Natural killer cell (primary cell): Measurements from ENCODE around the gene ITGB4. TPM values are rescaled to one million over a fixed set of nuclear protein-coding genes. Genes with fewer than 3 reads are reported as not detected.
A peak's percentile ranks its signal among the peaks of the same experiment; 100 is the strongest.

Experiments used
- ATAC-seq, 3 donors: fragments of 150-1000 bp in 2 of 3; fragments of 200-7000 bp in 1 of 3; cut with Tn5 transposase; 1 replicate in 1 of 3; 2 replicates in 2 of 3; pipeline ENCODE4 v1.10.0; 2021; ENCODE audit warnings: mild to moderate bottlenecking in 2 of 3, moderate library complexity in 2 of 3
- DNase-seq, 2 donors: peaks; one replicate each; pipeline versions ENCODE4 v3.0.0 to v3.0.0-alpha.2; 2013 to 2021; ENCODE audit warnings: mixed read lengths in 1 of 2
- H3K27ac ChIP-seq: one replicate; pipeline ENCODE4 v1.5.1; 2013; ENCODE audit warnings: mild to moderate bottlenecking, low read length
- H3K27me3 ChIP-seq: one replicate; pipeline ENCODE4 v1.6.1; 2013; ENCODE audit warnings: low read length; ENCODE audit not compliant: control insufficient read depth, insufficient read depth
- H3K36me3 ChIP-seq: one replicate; pipeline ENCODE4 v1.6.1; 2013; ENCODE audit warnings: low read length; ENCODE audit not compliant: control insufficient read depth, insufficient read depth
- H3K4me1 ChIP-seq: one replicate; pipeline ENCODE4 v1.6.1; 2013; ENCODE audit warnings: low read length; ENCODE audit not compliant: control insufficient read depth, insufficient read depth
- H3K4me3 ChIP-seq: one replicate; pipeline ENCODE4 v1.5.1; 2013; ENCODE audit warnings: low read length
- H3K9me3 ChIP-seq: one replicate; pipeline ENCODE4 v1.6.1; 2013; ENCODE audit warnings: low read length; ENCODE audit not compliant: control insufficient read depth, insufficient read depth
- H3K27ac Mint-ChIP-seq, 2 donors: one replicate each; pipeline ENCODE4 v1.8.0; 2022; ENCODE audit warnings: mild to moderate bottlenecking in 2 of 2, mixed read lengths in 2 of 2, moderate library complexity in 1 of 2
- H3K27me3 Mint-ChIP-seq, 2 donors: one replicate each; pipeline ENCODE4 v1.8.0; 2022; ENCODE audit warnings: low read depth in 2 of 2, mixed read lengths in 2 of 2
- H3K36me3 Mint-ChIP-seq: one replicate; pipeline ENCODE4 v1.8.0; 2022; ENCODE audit warnings: mixed read lengths
- H3K4me1 Mint-ChIP-seq, 2 donors: one replicate each; pipeline ENCODE4 v1.8.0; 2022; ENCODE audit warnings: mixed read lengths in 2 of 2
- H3K4me3 Mint-ChIP-seq: one replicate; pipeline ENCODE4 v1.8.0; 2022; ENCODE audit warnings: mild to moderate bottlenecking, moderate library complexity, mixed read lengths
- H3K9me3 Mint-ChIP-seq, 2 donors: one replicate each; pipeline ENCODE4 v1.8.0; 2022; ENCODE audit warnings: mixed read lengths in 2 of 2
- CTCF ChIP-seq: fragments of 200-600 bp; IDR thresholded peaks from one replicate; pipeline ENCODE4 v1.8.0; 2022; ENCODE audit warnings: antibody characterized with exemption
- WGBS: methylation state at CpG from one replicate; pipeline ENCODE4 v1.1.7; 2013; ENCODE audit warnings: missing lambda C conversion rate; ENCODE audit not compliant: insufficient coverage; 5-methylcytosine and 5-hydroxymethylcytosine counted together
- intact Hi-C: fragments of 100-400 bp; cut with micrococcal nuclease; formaldehyde crosslinking; loops from one replicate; pipeline ENCODE4 v1.14.2; 2022
- total RNA-seq, 4 donors: library from RNA; stranded (reverse); fragments of 120-200 nt in 1 of 4; gene quantifications; one replicate each; pipeline versions ENCODE4 v1.2.3 to v1.2.4, GENCODE V29; 2013 to 2022

Gene ITGB4
- total RNA-seq, 3 donors from 2014 or later (not counting 1 experiment from before 2014, with no cell fraction given) = 0.38 to 1.0 (median 0.68) TPM

GRCh38 chr17:75783803-75784472 is 62.7 kb downstream of the ITGB4 start:
- no peak for TF ChIP-seq CTCF
- DNase-seq = no peak
- Mint-ChIP-seq H3K27ac (peak overlapping the region; percentile 97 to 99), H3K36me3 (peaks cover 8% of the 10 kb centered on the region), H3K9me3 (no peaks in the 10 kb centered on the region), H3K27me3 (peaks cover 0 to 4% of the 10 kb centered on the region in 2 donors), H3K4me1 (peaks cover 45 to 48% of the 10 kb centered on the region in 2 donors), H3K4me3 (peak overlapping the region; percentile 93)
- no peaks in the 10 kb centered on the region for H3K27me3 ChIP-seq
- H3K4me3 ChIP-seq = peak overlapping the region; percentile 47
- peak overlapping the region; percentile 96 for H3K27ac ChIP-seq
- intact Hi-C loops = loop anchor here (1.0 to 10.0 kb wide), 4 partner anchors 48 to 943 kb away; partner anchors contain the start of genes JMJD6, METTL23, UBALD2 and WBP2
- peaks cover under 1% of the 10 kb centered on the region for H3K36me3 ChIP-seq
- peak in 1 of 3 donors; percentile 1 for ATAC-seq
- H3K4me1 ChIP-seq = peaks cover 35% of the 10 kb centered on the region
- 68% methylated on average over 20 of the region's 20 CpGs for WGBS
- no peaks in the 10 kb centered on the region for H3K9me3 ChIP-seq

GRCh38 chr17:75784473-75785015 is 63.3 kb downstream of the ITGB4 start, which contains the start of gene UNK:
TSS of gene UNK (plus strand) at chr17:75784806. CDS start at chr17:75784881, 75 bp downstream.
- peak; percentile 71 to 87 (median 74) for ATAC-seq
- Histone ChIP-seq H3K9me3 (no peaks in the 10 kb centered on the region), H3K27me3 (no peaks in the 10 kb centered on the region), H3K27ac (peak within 1 kb of the TSS; percentile 96), H3K36me3 (no peaks in the 10 kb centered on the region), H3K4me3 (peak within 1 kb of the TSS; percentile 47), H3K4me1 (peaks cover 35% of the 10 kb centered on the region)
- peaks cover 43 to 46% of the 10 kb centered on the region in 2 donors for H3K4me1 Mint-ChIP-seq
- no peak for TF ChIP-seq CTCF
- peaks cover 0 to 3% of the 10 kb centered on the region in 2 donors for H3K27me3 Mint-ChIP-seq
- peak within 1 kb of the TSS; percentile 97 to 99 for H3K27ac Mint-ChIP-seq
- peak within 1 kb of the TSS; percentile 93 for H3K4me3 Mint-ChIP-seq
- H3K9me3 Mint-ChIP-seq = no peaks in the 10 kb centered on the region
- under 1% methylated on average over 41 of the region's 45 CpGs for WGBS
- DNase-seq = peak; percentile 93 to 98
- intact Hi-C loops = loop anchor here (1.0 to 10.0 kb wide), 4 partner anchors 48 to 943 kb away; partner anchors contain the start of genes JMJD6, METTL23, UBALD2 and WBP2
- peaks cover 4% of the 10 kb centered on the region for H3K36me3 Mint-ChIP-seq

GRCh38 chr17:75785016-75785890 is 64.0 kb downstream of the ITGB4 start:
- no peaks in the 10 kb centered on the region for H3K9me3 ChIP-seq
- peak overlapping the region; percentile 47 for H3K4me3 ChIP-seq
- no peaks in the 10 kb centered on the region for H3K36me3 Mint-ChIP-seq
- H3K4me3 Mint-ChIP-seq = peak overlapping the region; percentile 93
- intact Hi-C loops = loop anchor here (10.0 kb wide), 1 partner anchor 480 kb away; the partner anchor contains the start of gene UBALD2
- peak overlapping the region; percentile 97 to 99 for H3K27ac Mint-ChIP-seq
- WGBS = 8% methylated on average over 43 of the region's 43 CpGs
- ATAC-seq = peak; percentile 63 to 88 (median 76)
- no peaks in the 10 kb centered on the region for H3K27me3 Mint-ChIP-seq
- no peak for TF ChIP-seq CTCF
- no peaks in the 10 kb centered on the region for H3K36me3 ChIP-seq
- H3K4me1 ChIP-seq = peaks cover 35% of the 10 kb centered on the region
- peak; percentile 69 to 91 for DNase-seq
- peak overlapping the region; percentile 96 for H3K27ac ChIP-seq
- no peaks in the 10 kb centered on the region for H3K9me3 Mint-ChIP-seq
- H3K4me1 Mint-ChIP-seq = peaks cover 36 to 40% of the 10 kb centered on the region in 2 donors
- H3K27me3 ChIP-seq = no peaks in the 10 kb centered on the region
